ENCODE measurements around the gene ZNF17.

Gene ZNF17

DNA sequence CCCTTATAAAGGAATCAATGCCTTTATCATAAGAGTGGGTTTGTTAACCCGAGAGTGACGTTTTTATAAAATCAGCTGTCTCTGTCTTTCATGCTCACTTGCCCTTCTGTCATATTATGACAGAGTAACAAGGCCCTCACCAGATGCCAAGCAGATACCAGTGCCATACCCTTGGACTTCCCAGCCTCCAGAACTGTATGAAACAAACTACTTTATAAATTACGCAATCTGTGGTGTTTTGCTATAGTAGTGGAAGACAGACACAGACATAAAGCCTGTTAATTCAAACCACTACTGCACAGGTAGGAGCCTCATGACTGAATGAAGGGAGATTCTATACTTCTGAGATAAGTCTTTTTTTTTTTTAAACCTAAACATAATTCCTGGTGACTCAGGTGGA lies 41.3 kb downstream of the ZNF17 start:
- no peaks in the 10 kb centered on the region for H3K27me3 ChIP-seq
- H3K27ac ChIP-seq, result no peak overlapping the region
- H3K36me3 ChIP-seq, result no peaks in the 10 kb centered on the region
- no peaks in the 10 kb centered on the region for H3K4me1 ChIP-seq (ENCODE audit: control insufficient read depth in 1 of 2, insufficient read depth in 1 of 2, low read depth in 1 of 2, low read length in 1 of 2)
- no peak overlapping the region for H3K4me3 ChIP-seq (ENCODE audit: low read depth in 1 of 2, low read length in 1 of 2)
- H3K9me3 ChIP-seq, result peaks cover 16% of the 10 kb centered on the region
- TF ChIP-seq, protein P1, sequence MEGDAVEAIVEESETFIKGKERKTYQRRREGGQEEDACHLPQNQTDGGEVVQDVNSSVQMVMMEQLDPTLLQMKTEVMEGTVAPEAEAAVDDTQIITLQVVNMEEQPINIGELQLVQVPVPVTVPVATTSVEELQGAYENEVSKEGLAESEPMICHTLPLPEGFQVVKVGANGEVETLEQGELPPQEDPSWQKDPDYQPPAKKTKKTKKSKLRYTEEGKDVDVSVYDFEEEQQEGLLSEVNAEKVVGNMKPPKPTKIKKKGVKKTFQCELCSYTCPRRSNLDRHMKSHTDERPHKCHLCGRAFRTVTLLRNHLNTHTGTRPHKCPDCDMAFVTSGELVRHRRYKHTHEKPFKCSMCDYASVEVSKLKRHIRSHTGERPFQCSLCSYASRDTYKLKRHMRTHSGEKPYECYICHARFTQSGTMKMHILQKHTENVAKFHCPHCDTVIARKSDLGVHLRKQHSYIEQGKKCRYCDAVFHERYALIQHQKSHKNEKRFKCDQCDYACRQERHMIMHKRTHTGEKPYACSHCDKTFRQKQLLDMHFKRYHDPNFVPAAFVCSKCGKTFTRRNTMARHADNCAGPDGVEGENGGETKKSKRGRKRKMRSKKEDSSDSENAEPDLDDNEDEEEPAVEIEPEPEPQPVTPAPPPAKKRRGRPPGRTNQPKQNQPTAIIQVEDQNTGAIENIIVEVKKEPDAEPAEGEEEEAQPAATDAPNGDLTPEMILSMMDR (IDR thresholded peaks at IDR 0.05), result no peak

DNA sequence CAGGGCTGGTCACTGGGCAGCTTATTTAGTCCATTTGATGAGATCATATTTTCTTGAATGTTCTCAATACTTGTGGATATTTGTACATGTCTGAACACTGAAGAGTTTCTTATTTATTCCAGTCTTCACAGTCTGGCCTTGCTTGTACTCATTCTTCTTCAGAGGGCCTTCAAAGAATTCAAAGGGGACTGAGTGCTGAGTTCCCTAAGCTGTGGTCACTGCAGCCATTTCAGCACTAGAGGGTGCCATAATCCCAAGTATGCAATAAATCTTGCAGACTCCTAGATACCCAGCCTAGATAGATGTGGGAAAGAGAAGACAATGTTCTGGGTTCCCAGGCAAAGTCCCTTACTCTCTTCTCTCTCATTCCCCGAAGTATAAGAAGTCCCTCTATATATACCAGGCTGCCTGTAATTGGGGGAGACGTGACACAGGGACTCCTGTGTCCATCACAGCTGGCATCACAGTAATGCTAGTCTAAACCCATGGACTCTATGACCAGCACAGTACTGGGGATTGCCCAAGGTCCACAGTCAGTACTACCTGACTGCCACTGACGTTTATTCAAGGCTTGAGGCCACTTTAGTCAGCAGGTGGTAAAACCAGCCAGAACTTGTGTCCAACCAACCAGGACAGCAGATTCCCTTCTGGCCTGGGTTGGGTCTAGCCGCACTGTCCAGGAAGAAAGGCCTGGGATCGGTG lies 54.9 kb downstream of the ZNF17 start:
- peaks cover 9% of the 10 kb centered on the region for H3K9me3 ChIP-seq
- H3K4me3 ChIP-seq (ENCODE audit: low read depth in 1 of 2, low read length in 1 of 2), result no peak overlapping the region
- no peak overlapping the region for H3K27ac ChIP-seq
- H3K4me1 ChIP-seq (ENCODE audit: control insufficient read depth in 1 of 2, insufficient read depth in 1 of 2, low read depth in 1 of 2, low read length in 1 of 2), result no peaks in the 10 kb centered on the region
- TF ChIP-seq, protein P1 (IDR thresholded peaks at IDR 0.05), result no peak
- H3K36me3 ChIP-seq, result no peaks in the 10 kb centered on the region
- no peaks in the 10 kb centered on the region for H3K27me3 ChIP-seq

DNA sequence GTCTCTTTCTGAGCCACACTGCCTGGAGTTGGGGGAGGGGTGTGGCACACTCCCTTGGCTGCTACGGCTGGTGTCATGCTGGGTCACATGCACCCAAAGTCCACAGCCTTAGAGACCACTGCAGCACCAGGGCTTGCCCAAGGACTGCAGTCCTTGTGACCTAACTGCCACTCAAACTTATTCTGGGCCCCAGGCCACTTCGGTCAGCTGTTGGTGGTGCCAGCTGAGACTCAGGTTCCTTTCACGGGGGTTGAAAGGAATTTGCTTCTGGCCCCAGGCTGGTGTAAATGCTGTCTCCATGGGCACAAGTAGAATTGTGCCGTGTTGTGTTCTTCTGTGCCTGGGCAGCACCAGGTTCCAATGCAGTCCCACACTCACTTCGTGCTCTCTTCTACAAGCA lies 55.5 kb downstream of the ZNF17 start:
- Histone ChIP-seq H3K4me3 (ENCODE audit: low read depth in 1 of 2, low read length in 1 of 2) (no peak overlapping the region), H3K27ac (no peak overlapping the region), H3K36me3 (no peaks in the 10 kb centered on the region), H3K9me3 (peaks cover 12% of the 10 kb centered on the region), H3K4me1 (ENCODE audit: control insufficient read depth in 1 of 2, insufficient read depth in 1 of 2, low read depth in 1 of 2, low read length in 1 of 2) (no peaks in the 10 kb centered on the region), H3K27me3 (no peaks in the 10 kb centered on the region)
- TF ChIP-seq, protein P1 (IDR thresholded peaks at IDR 0.05), result no peak

Data from neutrophil (primary cell).